ENCODE results near the gene EXOC6B. TPM values are rescaled to one million over a fixed set of nuclear protein-coding genes. Genes with fewer than 3 reads are reported as not detected.

Gene EXOC6B
- total RNA-seq, 2 experiments from 2014 or later = 16.9 to 17.5 TPM

GRCh38 chr2:72415241-72415661 is 410.6 kb downstream of the EXOC6B start:
- no peak for TF ChIP-seq CTCF (IDR thresholded peaks at IDR 0.05)
- Mint-ChIP-seq H3K36me3 (ENCODE audit: low read depth) (peaks cover 24% of the 10 kb centered on the region), H3K9me3 (peaks cover 8% of the 10 kb centered on the region), H3K27me3 (no peaks in the 10 kb centered on the region), H3K27ac (no peak overlapping the region), H3K4me1 (ENCODE audit: low read depth) (no peaks in the 10 kb centered on the region), H3K4me3 (no peak overlapping the region)
- CTCF ChIA-PET = no interaction called here
- no peak overlapping the region for H3K27ac ChIP-seq (ENCODE audit: low read depth in 1 of 2, low read length in 2 of 2)
- intact Hi-C loops (cut with DNase I, micrococcal nuclease) = no loop called here
- POLR2A ChIA-PET = no interaction called here
- no peaks in the 10 kb centered on the region for H3K36me3 ChIP-seq (ENCODE audit: insufficient read depth, low read length)
- no peaks in the 10 kb centered on the region for H3K4me1 ChIP-seq (ENCODE audit: insufficient read depth, low read length)
- H3K27me3 ChIP-seq (ENCODE audit: control insufficient read depth in 1 of 2, insufficient read depth in 2 of 2, low read length in 2 of 2) = no peaks in the 10 kb centered on the region
- DNase-seq (no peak), ATAC-seq (ENCODE audit: poor library complexity) (no peak)
- no peak overlapping the region for H3K4me3 ChIP-seq (ENCODE audit: low read length)
- H3K9me3 ChIP-seq (ENCODE audit: control insufficient read depth in 1 of 2, insufficient read depth in 1 of 2, low read length in 2 of 2) = peaks cover 8 to 10% of the 10 kb centered on the region in 2 experiments

GRCh38 chr2:72414137-72414760 is 411.6 kb downstream of the EXOC6B start:
- H3K9me3 Mint-ChIP-seq = peaks cover 5% of the 10 kb centered on the region
- no peak for ATAC-seq (ENCODE audit: poor library complexity)
- no peak for DNase-seq
- CTCF ChIA-PET = no interaction called here
- H3K4me1 Mint-ChIP-seq (ENCODE audit: low read depth) = no peaks in the 10 kb centered on the region
- Histone ChIP-seq H3K27ac (ENCODE audit: low read depth in 1 of 2, low read length in 2 of 2) (no peak overlapping the region), H3K9me3 (ENCODE audit: control insufficient read depth in 1 of 2, insufficient read depth in 1 of 2, low read length in 2 of 2) (peaks cover 4 to 8% of the 10 kb centered on the region in 2 experiments), H3K4me3 (ENCODE audit: low read length) (no peak overlapping the region), H3K4me1 (ENCODE audit: insufficient read depth, low read length) (no peaks in the 10 kb centered on the region), H3K27me3 (ENCODE audit: control insufficient read depth in 1 of 2, insufficient read depth in 2 of 2, low read length in 2 of 2) (no peaks in the 10 kb centered on the region), H3K36me3 (ENCODE audit: insufficient read depth, low read length) (no peaks in the 10 kb centered on the region)
- H3K27ac Mint-ChIP-seq = no peak overlapping the region
- H3K27me3 Mint-ChIP-seq = no peaks in the 10 kb centered on the region
- TF ChIP-seq CTCF (IDR thresholded peaks at IDR 0.05) = no peak
- POLR2A ChIA-PET = no interaction called here
- H3K4me3 Mint-ChIP-seq = no peak overlapping the region
- H3K36me3 Mint-ChIP-seq (ENCODE audit: low read depth) = peaks cover 29% of the 10 kb centered on the region
- intact Hi-C loops (cut with DNase I, micrococcal nuclease) = no loop called here

- DNase-seq (no peak), ATAC-seq (ENCODE audit: poor library complexity) (no peak)
- H3K36me3 ChIP-seq (ENCODE audit: insufficient read depth, low read length) = no peaks in the 10 kb centered on the region
- H3K36me3 Mint-ChIP-seq (ENCODE audit: low read depth) = peaks cover 29% of the 10 kb centered on the region
- H3K27me3 ChIP-seq (ENCODE audit: control insufficient read depth in 1 of 2, insufficient read depth in 2 of 2, low read length in 2 of 2) = no peaks in the 10 kb centered on the region
- no peak for TF ChIP-seq CTCF (IDR thresholded peaks at IDR 0.05)
- ChIA-PET POLR2A (no interaction called here), CTCF (no interaction called here)
- intact Hi-C loops (cut with DNase I, micrococcal nuclease) = no loop called here
- H3K4me3 Mint-ChIP-seq = no peak overlapping the region
- no peak overlapping the region for H3K27ac Mint-ChIP-seq
- no peaks in the 10 kb centered on the region for H3K27me3 Mint-ChIP-seq
- H3K4me1 Mint-ChIP-seq (ENCODE audit: low read depth) = no peaks in the 10 kb centered on the region
- no peak overlapping the region for H3K27ac ChIP-seq (ENCODE audit: low read depth in 1 of 2, low read length in 2 of 2)
- H3K9me3 ChIP-seq (ENCODE audit: control insufficient read depth in 1 of 2, insufficient read depth in 1 of 2, low read length in 2 of 2) = peaks cover 0 to 8% of the 10 kb centered on the region in 2 experiments
- H3K9me3 Mint-ChIP-seq = peaks cover 5% of the 10 kb centered on the region
- H3K4me3 ChIP-seq (ENCODE audit: low read length) = no peak overlapping the region
- no peaks in the 10 kb centered on the region for H3K4me1 ChIP-seq (ENCODE audit: insufficient read depth, low read length)
Measured at GRCh38 chr2:72413716-72414115, 412.1 kb downstream of the EXOC6B start.
